GM23338 (cell line): Measurements from ENCODE around the gene DDN.

Experiments
- CTCF ChIP-seq, 2 experiments: fragments of 200-600 bp in 1 of 2; sonication (generic) in 1 of 2; conservative IDR thresholded peaks; 2 replicates each; pipeline versions ENCODE4 v1.5.1 to v1.6.1; 2016 to 2017; ENCODE audit warnings: antibody characterized with exemption in 2 of 2, low read depth in 2 of 2, mild to moderate bottlenecking in 2 of 2, moderate library complexity in 1 of 2
- EZH2phosphoT487 ChIP-seq: fragments of 200-600 bp; sonication (generic); IDR thresholded peaks from one replicate; pipeline ENCODE4 v1.8.1; 2018; ENCODE audit warnings: antibody characterized with exemption; ENCODE audit not compliant: unreplicated experiment
- JUNB ChIP-seq: IDR thresholded peaks from one replicate; pipeline ENCODE4 v1.6.1; 2016; ENCODE audit warnings: antibody characterized with exemption; ENCODE audit not compliant: unreplicated experiment
- REST ChIP-seq: IDR thresholded peaks from one replicate; pipeline ENCODE4 v1.6.1; 2018; ENCODE audit warnings: antibody characterized with exemption; ENCODE audit not compliant: unreplicated experiment

- TF ChIP-seq REST (no peak), CTCF (conservative IDR thresholded peaks at IDR 0.05; ENCODE audit: low read depth in 2 of 2) (no peak), EZH2phosphoT487 (no peak), JUNB (no peak)
Measured at GRCh38 chr12:49017891-49018260, 18.7 kb upstream of the DDN start.
